ENCODE measurements around the gene TXNDC9.
"Not testable (repeated sequence)": the region's sequence is repeated elsewhere in the genome, so short reads cannot be mapped to it uniquely, and the experiment has no call there.

TXNDC9 gene

GRCh38 chr2:99335911-99336803 is at the start of gene TXNDC9:
Gene TXNDC9 (minus strand): TSS chr2:99336333. CDS start chr2:99333210, 3,123 bp downstream.
- peak; percentile 99 for DNase-seq

GRCh38 chr2:99382143-99382542 is 46.0 kb upstream of the TXNDC9 start:
- DNase-seq: no peak

- DNase-seq: no peak
Observed at GRCh38 chr2:99380376-99381010, 44.4 kb upstream of the TXNDC9 start.

- DNase-seq: no peak
Observed at GRCh38 chr2:99377879-99378278, 41.7 kb upstream of the TXNDC9 start.

GRCh38 chr2:99376254-99376864 is 40.2 kb upstream of the TXNDC9 start:
- no peak for DNase-seq

- DNase-seq: no peak
Observed at GRCh38 chr2:99374747-99375146, 38.6 kb upstream of the TXNDC9 start.

- DNase-seq: no peak
Observed at GRCh38 chr2:99373144-99373543, 37.0 kb upstream of the TXNDC9 start.

GRCh38 chr2:99368854-99369253 is 32.7 kb upstream of the TXNDC9 start:
- not testable (repeated sequence) for DNase-seq

GRCh38 chr2:99365661-99366060 is 29.5 kb upstream of the TXNDC9 start:
- no peak for DNase-seq

GRCh38 chr2:99356853-99357252 is 20.7 kb upstream of the TXNDC9 start:
- DNase-seq: no peak

- not testable (repeated sequence) for DNase-seq
Observed at GRCh38 chr2:99354825-99355224, 18.7 kb upstream of the TXNDC9 start.

GRCh38 chr2:99354070-99354469 is 17.9 kb upstream of the TXNDC9 start:
- DNase-seq: no peak

- DNase-seq: no peak
Observed at GRCh38 chr2:99350194-99350593, 14.1 kb upstream of the TXNDC9 start.

GRCh38 chr2:99348173-99348572 is 12.0 kb upstream of the TXNDC9 start:
- no peak for DNase-seq

- DNase-seq: no peak
Observed at GRCh38 chr2:99346218-99346617, 10.1 kb upstream of the TXNDC9 start.

- not testable (repeated sequence) for DNase-seq
Observed at GRCh38 chr2:99345446-99345845, 9.3 kb upstream of the TXNDC9 start.

- DNase-seq: no peak
Observed at GRCh38 chr2:99342536-99342935, 6.4 kb upstream of the TXNDC9 start.

GRCh38 chr2:99340669-99341236 is 4.6 kb upstream of the TXNDC9 start:
- DNase-seq: no peak

- no peak for DNase-seq
Observed at GRCh38 chr2:99338029-99338585, 2.0 kb upstream of the TXNDC9 start.

GRCh38 chr2:99337113-99338028 is 1.2 kb upstream of the TXNDC9 start, which contains the start of gene EIF5B:
Gene EIF5B (plus strand): TSS chr2:99337389. CDS start chr2:99337555, 166 bp downstream.
- DNase-seq: peak; percentile 90 to 97

GRCh38 chr2:99336804-99337112 is 625 bp upstream of the TXNDC9 start:
- DNase-seq: no peak

GRCh38 chr2:99325384-99325783 is 10.7 kb downstream of the TXNDC9 start:
- DNase-seq: no peak

All from SHP77 (cell line).